Activated CD4-positive, alpha-beta T cell treated with anti-CD3 and anti-CD28 coated beads, Interleukin-2, amount 10 ng/mL, durations not matched to agents 7 days and 5 days (primary cell): ENCODE measurements around the gene MVD. TPM values are rescaled to one million over a fixed set of nuclear protein-coding genes. Genes with fewer than 3 reads are reported as not detected.

ENCODE experiments used
- CTCF ChIA-PET: fragments of 350-600 bp; sonication (Branson Sonifier 250); formaldehyde crosslinking; loops from one replicate; lab custom pipeline; 2021; ENCODE audit warnings: antibody characterized with exemption; lab: Charles Lee
- POLR2A ChIA-PET: fragments of 350-600 bp; sonication (Branson Sonifier 250); formaldehyde crosslinking; loops from one replicate; lab custom pipeline; 2021; ENCODE audit warnings: antibody characterized with exemption; lab: Charles Lee
- DNase-seq: peaks from one replicate; pipeline ENCODE4 v3.0.0-alpha.2; 2020
- H3K27ac Mint-ChIP-seq: one replicate; pipeline ENCODE4 v1.8.0; 2021; ENCODE audit warnings: mild to moderate bottlenecking, moderate library complexity, mixed read lengths
- H3K27me3 Mint-ChIP-seq: one replicate; pipeline ENCODE4 v1.8.0; 2021; ENCODE audit warnings: mixed read lengths
- H3K36me3 Mint-ChIP-seq: one replicate; pipeline ENCODE4 v1.8.0; 2021; ENCODE audit warnings: low read depth, mixed read lengths
- H3K4me1 Mint-ChIP-seq: one replicate; pipeline ENCODE4 v1.8.0; 2021; ENCODE audit warnings: mixed read lengths
- H3K4me3 Mint-ChIP-seq: one replicate; pipeline ENCODE4 v1.8.0; 2021; ENCODE audit warnings: mild to moderate bottlenecking, moderate library complexity, mixed read lengths
- H3K9me3 Mint-ChIP-seq: one replicate; pipeline ENCODE4 v1.8.0; 2021; ENCODE audit warnings: mixed read lengths
- total RNA-seq, 2 experiments: library from RNA; stranded (reverse); gene quantifications; one replicate each; pipeline ENCODE4 v1.2.3, GENCODE V29; 2021

The MVD gene
- total RNA-seq, 2 experiments from 2014 or later, result 65.3 to 72.3 TPM

GRCh38 chr16:88655733-88656281 is 7.1 kb downstream of the MVD start:
- Mint-ChIP-seq H3K4me1 (peaks cover 16% of the 10 kb centered on the region), H3K27me3 (no peaks in the 10 kb centered on the region), H3K9me3 (no peaks in the 10 kb centered on the region), H3K4me3 (no peak overlapping the region), H3K27ac (no peak overlapping the region), H3K36me3 (peaks cover 6% of the 10 kb centered on the region)
- ChIA-PET POLR2A (no interaction called here), CTCF (no interaction called here)
- DNase-seq, result no peak

- Mint-ChIP-seq H3K4me1 (peaks cover 16% of the 10 kb centered on the region), H3K4me3 (no peak overlapping the region), H3K36me3 (peaks cover 6% of the 10 kb centered on the region), H3K27me3 (no peaks in the 10 kb centered on the region), H3K9me3 (no peaks in the 10 kb centered on the region), H3K27ac (no peak overlapping the region)
- ChIA-PET CTCF (no interaction called here), POLR2A (no interaction called here)
- DNase-seq, result no peak
Measured at GRCh38 chr16:88655053-88655732, 7.7 kb downstream of the MVD start.

GRCh38 chr16:88654363-88655052 is 8.4 kb downstream of the MVD start:
- POLR2A ChIA-PET, result no interaction called here
- DNase-seq, result no peak
- Mint-ChIP-seq H3K4me1 (peaks cover 16% of the 10 kb centered on the region), H3K9me3 (no peaks in the 10 kb centered on the region), H3K27me3 (no peaks in the 10 kb centered on the region), H3K27ac (peak overlapping the region; percentile 2), H3K36me3 (peaks cover 7% of the 10 kb centered on the region), H3K4me3 (no peak overlapping the region)
- CTCF ChIA-PET, result no interaction called here

GRCh38 chr16:88653596-88654362 is 9.1 kb downstream of the MVD start:
- POLR2A ChIA-PET, result no interaction called here

GRCh38 chr16:88653101-88653500 is 9.8 kb downstream of the MVD start:
- no peaks in the 10 kb centered on the region for H3K27me3 Mint-ChIP-seq
- ChIA-PET POLR2A (no interaction called here), CTCF (no interaction called here)
- peaks cover 8% of the 10 kb centered on the region for H3K36me3 Mint-ChIP-seq
- H3K4me1 Mint-ChIP-seq, result peaks cover 22% of the 10 kb centered on the region
- no peak overlapping the region for H3K4me3 Mint-ChIP-seq
- DNase-seq, result no peak
- H3K27ac Mint-ChIP-seq, result peak overlapping the region; percentile 87
- no peaks in the 10 kb centered on the region for H3K9me3 Mint-ChIP-seq

More at GRCh38 chr16:88653596-88654362, 9.1 kb downstream of the MVD start:
- no peak for DNase-seq
- CTCF ChIA-PET, result interaction anchor here (0.6 kb wide), 1 partner anchor 130 kb away, joined by 3 read pairs; no protein-coding TSS in a partner anchor
- Mint-ChIP-seq H3K27ac (peak overlapping the region; percentile 87), H3K4me3 (no peak overlapping the region), H3K4me1 (peaks cover 22% of the 10 kb centered on the region), H3K36me3 (peaks cover 8% of the 10 kb centered on the region), H3K9me3 (no peaks in the 10 kb centered on the region), H3K27me3 (no peaks in the 10 kb centered on the region)

GRCh38 chr16:88652762-88653063 is 10.2 kb downstream of the MVD start:
- H3K4me1 Mint-ChIP-seq, result peaks cover 22% of the 10 kb centered on the region
- POLR2A ChIA-PET, result interaction anchor here (0.7 kb wide), 1 partner anchor 19 kb away, joined by 3 read pairs; no protein-coding TSS in a partner anchor
- CTCF ChIA-PET, result interaction anchor here (1.0 kb wide), 1 partner anchor 85 kb away, joined by 3 read pairs; no protein-coding TSS in a partner anchor
- peak overlapping the region; percentile 95 for H3K27ac Mint-ChIP-seq
- no peak overlapping the region for H3K4me3 Mint-ChIP-seq
- peaks cover 8% of the 10 kb centered on the region for H3K36me3 Mint-ChIP-seq
- DNase-seq, result no peak
- H3K27me3 Mint-ChIP-seq, result no peaks in the 10 kb centered on the region
- H3K9me3 Mint-ChIP-seq, result no peaks in the 10 kb centered on the region

- peak overlapping the region; percentile 95 for H3K27ac Mint-ChIP-seq
- H3K9me3 Mint-ChIP-seq, result no peaks in the 10 kb centered on the region
- ChIA-PET CTCF (interaction anchor here (0.8 to 1.0 kb wide), 2 partner anchors 13 to 86 kb away, joined by 3 read pairs; no protein-coding TSS in a partner anchor), POLR2A (interaction anchor here (0.7 kb wide), 1 partner anchor 19 kb away, joined by 3 read pairs; no protein-coding TSS in a partner anchor)
- H3K27me3 Mint-ChIP-seq, result no peaks in the 10 kb centered on the region
- H3K36me3 Mint-ChIP-seq, result peaks cover 8% of the 10 kb centered on the region
- H3K4me1 Mint-ChIP-seq, result peaks cover 22% of the 10 kb centered on the region
- DNase-seq, result no peak
- H3K4me3 Mint-ChIP-seq, result peak overlapping the region; percentile 40
Measured at GRCh38 chr16:88651989-88652761, 10.7 kb downstream of the MVD start.

- H3K4me1 Mint-ChIP-seq, result peaks cover 22% of the 10 kb centered on the region
- H3K36me3 Mint-ChIP-seq, result peaks cover 6% of the 10 kb centered on the region
- CTCF ChIA-PET, result interaction anchor here (0.8 to 1.0 kb wide), 2 partner anchors 12 to 86 kb away, joined by 3 read pairs; no protein-coding TSS in a partner anchor
- POLR2A ChIA-PET, result no interaction called here
- no peaks in the 10 kb centered on the region for H3K9me3 Mint-ChIP-seq
- peak overlapping the region; percentile 95 for H3K27ac Mint-ChIP-seq
- peak; percentile 84 for DNase-seq
- H3K27me3 Mint-ChIP-seq, result no peaks in the 10 kb centered on the region
- H3K4me3 Mint-ChIP-seq, result peak overlapping the region; percentile 89
Measured at GRCh38 chr16:88651276-88651988, 11.5 kb downstream of the MVD start.

GRCh38 chr16:88650749-88651275 is 12.1 kb downstream of the MVD start, which contains the start of gene CYBA:
TSS of gene CYBA (minus strand) at chr16:88651053. CDS start at chr16:88651013, 40 bp downstream.
- peaks cover 9% of the 10 kb centered on the region for H3K36me3 Mint-ChIP-seq

GRCh38 chr16:88649924-88650748 is 12.8 kb downstream of the MVD start:
- peak overlapping the region; percentile 89 for H3K4me3 Mint-ChIP-seq
- H3K36me3 Mint-ChIP-seq, result peaks cover 11% of the 10 kb centered on the region
- peaks cover 25% of the 10 kb centered on the region for H3K4me1 Mint-ChIP-seq
- peak overlapping the region; percentile 89 for H3K27ac Mint-ChIP-seq
- no peaks in the 10 kb centered on the region for H3K9me3 Mint-ChIP-seq
- ChIA-PET POLR2A (interaction anchor here (0.6 kb wide), 1 partner anchor 151 kb away, joined by 3 read pairs; no protein-coding TSS in a partner anchor), CTCF (no interaction called here)
- DNase-seq, result peak; percentile 47
- H3K27me3 Mint-ChIP-seq, result no peaks in the 10 kb centered on the region

More at GRCh38 chr16:88650749-88651275, 12.1 kb downstream of the MVD start, which contains the start of gene CYBA:
- no peaks in the 10 kb centered on the region for H3K27me3 Mint-ChIP-seq
- H3K4me1 Mint-ChIP-seq, result peaks cover 22% of the 10 kb centered on the region
- H3K4me3 Mint-ChIP-seq, result peak within 1 kb of the TSS; percentile 89
- CTCF ChIA-PET, result no interaction called here
- H3K9me3 Mint-ChIP-seq, result no peaks in the 10 kb centered on the region
- peak; percentile 86 for DNase-seq
- peak within 1 kb of the TSS; percentile 95 for H3K27ac Mint-ChIP-seq
- POLR2A ChIA-PET, result no interaction called here
